Tibial nerve (tissue), 4 donors: ENCODE measurements around the gene IL20RA.

ENCODE experiments used
- CTCF ChIP-seq, 5 experiments: fragments of 200-600 bp in 3 of 5; fragments of 450-650 bp in 2 of 5; sonication (generic) in 3 of 5; IDR thresholded peaks; one replicate each; pipeline ENCODE4 v1.5.1; 2016 to 2019; ENCODE audit warnings: antibody characterized with exemption in 5 of 5, mild to moderate bottlenecking in 3 of 5, moderate library complexity in 2 of 5
- EP300 ChIP-seq, 2 donors: sonication (generic); formaldehyde crosslinking; IDR thresholded peaks; one replicate each; pipeline ENCODE4 v1.6.1; 2017; ENCODE audit warnings: antibody characterized with exemption in 2 of 2, mild to moderate bottlenecking in 1 of 2
- POLR2A ChIP-seq, 2 donors: fragments of 450-650 bp; IDR thresholded peaks; one replicate each; pipeline ENCODE4 v1.6.1; 2017; ENCODE audit warnings: antibody characterized with exemption in 2 of 2, mild to moderate bottlenecking in 2 of 2, moderate library complexity in 2 of 2

GRCh38 chr6:137001299-137001976 is 43.3 kb downstream of the IL20RA start:
- TF ChIP-seq POLR2A (IDR thresholded peaks at IDR 0.05) (no peak), CTCF (IDR thresholded peaks at IDR 0.05) (no peak), EP300 (IDR thresholded peaks at IDR 0.05) (no peak)
